T-cell (primary cell): ENCODE data around the gene PSMC3IP. TPM values are rescaled to one million over a fixed set of nuclear protein-coding genes. Genes with fewer than 3 reads are reported as not detected.

ENCODE experiments used
- ATAC-seq, 4 experiments: fragments of 200-7000 bp in 3 of 4; fragments of 150-1000 bp in 1 of 4; cut with Tn5 transposase; replicated peaks in 1 of 4; 1 replicate in 3 of 4; 2 replicates in 1 of 4; pipeline ENCODE4 v1.10.0; 2021; ENCODE audit warnings: moderate library complexity in 3 of 4, mild to moderate bottlenecking in 2 of 4, moderate number of reproducible peaks in 1 of 4
- CTCF ChIA-PET, 2 donors: fragments of 300-600 bp; sonication (Branson Sonifier 250); formaldehyde crosslinking; loops; one replicate each; lab custom pipeline; 2022; ENCODE audit warnings: antibody characterized with exemption in 2 of 2; lab: Charles Lee
- POLR2A ChIA-PET, 2 donors: fragments of 300-600 bp; sonication (Branson Sonifier 250); formaldehyde crosslinking; loops; one replicate each; lab custom pipeline; 2022; ENCODE audit warnings: antibody characterized with exemption in 2 of 2; lab: Charles Lee
- DNase-seq, 35 experiments: peaks; one replicate each; pipeline versions ENCODE4 v3.0.0 to v3.0.0-alpha.2; 2013 to 2023
- H3K27ac ChIP-seq: one replicate; pipeline ENCODE4 v1.5.1; 2013; ENCODE audit warnings: low read length
- H3K27me3 ChIP-seq, 2 experiments: replicated peaks in 1 of 2; 1 replicate in 1 of 2; 2 replicates in 1 of 2; pipeline versions ENCODE4 v1.6.1 to v1.7.0; 2013; ENCODE audit warnings: low read length in 1 of 2, mixed read lengths in 1 of 2; ENCODE audit not compliant: control insufficient read depth in 2 of 2, insufficient read depth in 2 of 2; ENCODE audit errors: extremely low read depth in 1 of 2
- H3K36me3 ChIP-seq, 2 donors: 1 replicate in 1 of 2; 2 replicates in 1 of 2; pipeline versions ENCODE4 v1.6.1 to v1.7.0; 2013; ENCODE audit warnings: low read length in 1 of 2; ENCODE audit not compliant: control insufficient read depth in 2 of 2, insufficient read depth in 1 of 2; ENCODE audit errors: extremely low read depth in 1 of 2
- H3K4me1 ChIP-seq, 2 experiments: 1 replicate in 1 of 2; 2 replicates in 1 of 2; pipeline versions ENCODE4 v1.6.1 to v1.7.0; 2013; ENCODE audit warnings: low read length in 2 of 2, mixed read lengths in 1 of 2; ENCODE audit not compliant: insufficient read depth in 2 of 2, control insufficient read depth in 1 of 2; ENCODE audit errors: extremely low read depth in 1 of 2
- H3K4me3 ChIP-seq, 2 donors: 1 replicate in 1 of 2; 2 replicates in 1 of 2; pipeline versions ENCODE4 v1.5.1 to v1.7.0; 2013; ENCODE audit warnings: mild to moderate bottlenecking in 2 of 2, low read length in 1 of 2, moderate library complexity in 1 of 2; ENCODE audit not compliant: control insufficient read depth in 1 of 2; ENCODE audit errors: extremely low read depth in 1 of 2
- H3K9me3 ChIP-seq: 2 replicates; pipeline ENCODE4 v1.7.0; 2013
- H3K27ac Mint-ChIP-seq, 2 donors: one replicate each; pipeline ENCODE4 v1.8.0; 2020 to 2021; ENCODE audit warnings: mild to moderate bottlenecking in 2 of 2, mixed read lengths in 2 of 2
- H3K27me3 Mint-ChIP-seq, 2 donors: one replicate each; pipeline ENCODE4 v1.8.0; 2021 to 2022; ENCODE audit warnings: mixed read lengths in 2 of 2
- H3K36me3 Mint-ChIP-seq: one replicate; pipeline ENCODE4 v1.8.0; 2021; ENCODE audit warnings: mixed read lengths
- H3K4me1 Mint-ChIP-seq, 3 donors: one replicate each; pipeline ENCODE4 v1.8.0; 2020 to 2022; ENCODE audit warnings: mixed read lengths in 3 of 3, mild to moderate bottlenecking in 1 of 3
- H3K4me3 Mint-ChIP-seq, 3 donors: one replicate each; pipeline ENCODE4 v1.8.0; 2020 to 2022; ENCODE audit warnings: mild to moderate bottlenecking in 3 of 3, mixed read lengths in 3 of 3, moderate library complexity in 3 of 3
- H3K9me3 Mint-ChIP-seq, 3 donors: one replicate each; pipeline ENCODE4 v1.8.0; 2020 to 2022; ENCODE audit warnings: mixed read lengths in 3 of 3
- WGBS: methylation state at CpG from one replicate; pipeline ENCODE4 v1.1.5; 2013; ENCODE audit warnings: missing lambda C conversion rate; ENCODE audit not compliant: insufficient coverage; 5-methylcytosine and 5-hydroxymethylcytosine counted together
- total RNA-seq, 35 experiments: library from RNA in 6 of 35; stranded (reverse) in 6 of 35; fragments of 120-200 nt in 1 of 35; gene quantifications; one replicate each; pipeline versions ENCODE4 v1.2.1 to v1.2.4 and lab custom pipeline; 2013 to 2026

PSMC3IP gene
- total RNA-seq, 5 donors from 2014 or later (not counting 1 experiment from before 2014, with no cell fraction given): 2.2 to 4.3 (median 3.2) TPM

GRCh38 chr17:42608305-42609181 lies 31.0 kb upstream of the PSMC3IP start:
- peak in 15 of 35 experiments; percentile 1 to 45 (median 16) for DNase-seq
- no peaks in the 10 kb centered on the region for H3K9me3 Mint-ChIP-seq
- H3K27me3 ChIP-seq: no peaks in the 10 kb centered on the region
- peaks cover 0 to 17% of the 10 kb centered on the region in 2 donors for H3K36me3 ChIP-seq
- no peaks in the 10 kb centered on the region for H3K27me3 Mint-ChIP-seq
- H3K36me3 Mint-ChIP-seq: peaks cover 29% of the 10 kb centered on the region
- no peaks in the 10 kb centered on the region for H3K9me3 ChIP-seq
- peaks cover 24 to 38% of the 10 kb centered on the region in 2 experiments for H3K4me1 ChIP-seq
- H3K4me1 Mint-ChIP-seq: peaks cover 51 to 55% (median 52%) of the 10 kb centered on the region in 3 donors
- peak overlapping the region; percentile 98 to 100 (median 99) for H3K4me3 Mint-ChIP-seq
- H3K4me3 ChIP-seq: peak overlapping the region; percentile 85 to 99
- ChIA-PET POLR2A (interaction anchor here (0.5 to 1.1 kb wide), 5 partner anchors 11 to 1702 kb away, joined by 3 to 17 read pairs (median 4); no protein-coding TSS in a partner anchor), CTCF (interaction anchor here (0.6 to 2.6 kb wide), 7 partner anchors 10 to 165 kb away, joined by 3 to 22 read pairs (median 4); partner anchors contain the start of gene PSMC3IP (in 2 of the 2))
- peak overlapping the region; percentile 77 for H3K27ac ChIP-seq
- ATAC-seq: peak; percentile 47 to 58 (median 52)
- WGBS: 0% methylated on average over 27 of the region's 30 CpGs
- H3K27ac Mint-ChIP-seq: peak overlapping the region; percentile 99 to 100

- Mint-ChIP-seq H3K9me3 (no peaks in the 10 kb centered on the region), H3K27ac (peak overlapping the region; percentile 23 to 100), H3K4me1 (peaks cover 57 to 62% (median 59%) of the 10 kb centered on the region in 3 donors), H3K36me3 (peaks cover 32% of the 10 kb centered on the region), H3K27me3 (no peaks in the 10 kb centered on the region), H3K4me3 (peak overlapping the region; percentile 98 to 100 (median 99))
- ATAC-seq (no peak), DNase-seq (no peak)
- peak overlapping the region; percentile 25 for H3K27ac ChIP-seq
- CTCF ChIA-PET: interaction anchor here (0.7 to 2.6 kb wide), 5 partner anchors 10 to 71 kb away, joined by 3 to 22 read pairs (median 7); partner anchors contain the start of gene PSMC3IP (in 2 of the 2)
- no peaks in the 10 kb centered on the region for H3K27me3 ChIP-seq
- H3K9me3 ChIP-seq: no peaks in the 10 kb centered on the region
- peak overlapping the region in 1 of 2 donors; percentile 85 for H3K4me3 ChIP-seq
- WGBS: no CpG with 5 or more reads among the region's 3 CpGs
- H3K4me1 ChIP-seq: peaks cover 24 to 38% of the 10 kb centered on the region in 2 experiments
- peaks cover 0 to 14% of the 10 kb centered on the region in 2 donors for H3K36me3 ChIP-seq
- POLR2A ChIA-PET: interaction anchor here (0.5 to 1.1 kb wide), 2 partner anchors 10 to 15 kb away, joined by 15 to 17 read pairs; no protein-coding TSS in a partner anchor
These were observed 30.2 kb upstream of the PSMC3IP start for GRCh38 chr17:42607769-42608168.

- peaks cover 29% of the 10 kb centered on the region for H3K36me3 Mint-ChIP-seq
- no peak for ATAC-seq
- Histone ChIP-seq H3K9me3 (no peaks in the 10 kb centered on the region), H3K36me3 (peaks cover 0 to 19% of the 10 kb centered on the region in 2 donors), H3K4me3 (no peak overlapping the region), H3K27me3 (no peaks in the 10 kb centered on the region), H3K27ac (no peak overlapping the region), H3K4me1 (peaks cover 24 to 41% of the 10 kb centered on the region in 2 experiments)
- H3K4me1 Mint-ChIP-seq: peaks cover 69 to 77% (median 76%) of the 10 kb centered on the region in 3 donors
- DNase-seq: no peak
- no CpG with 5 or more reads among the region's 7 CpGs for WGBS
- no peaks in the 10 kb centered on the region for H3K9me3 Mint-ChIP-seq
- POLR2A ChIA-PET: no interaction called here
- H3K27me3 Mint-ChIP-seq: no peaks in the 10 kb centered on the region
- peak overlapping the region in 1 of 3 donors; percentile 43 for H3K4me3 Mint-ChIP-seq
- CTCF ChIA-PET: no interaction called here
- no peak overlapping the region for H3K27ac Mint-ChIP-seq
These were observed 25.8 kb upstream of the PSMC3IP start for GRCh38 chr17:42603318-42603717.

GRCh38 chr17:42598905-42599304 lies 21.4 kb upstream of the PSMC3IP start:
- peak overlapping the region in 1 of 3 donors; percentile 15 for H3K4me3 Mint-ChIP-seq
- CTCF ChIA-PET: interaction anchor here in 1 of 2 donors (0.9 kb wide), 1 partner anchor 9 kb away, joined by 3 read pairs; no protein-coding TSS in a partner anchor
- POLR2A ChIA-PET: interaction anchor here in 1 of 2 donors (0.5 kb wide), 1 partner anchor 459 kb away, joined by 4 read pairs; no protein-coding TSS in a partner anchor
- no peaks in the 10 kb centered on the region for H3K27me3 Mint-ChIP-seq
- peaks cover 35 to 44% (median 41%) of the 10 kb centered on the region in 3 donors for H3K4me1 Mint-ChIP-seq
- H3K27ac Mint-ChIP-seq: peak overlapping the region in 1 of 2 donors; percentile 19
- ATAC-seq (no peak), DNase-seq (no peak)
- peaks cover 2 to 25% of the 10 kb centered on the region in 2 donors for H3K36me3 ChIP-seq
- no peaks in the 10 kb centered on the region for H3K9me3 ChIP-seq
- H3K27me3 ChIP-seq: no peaks in the 10 kb centered on the region
- peaks cover 15% of the 10 kb centered on the region for H3K36me3 Mint-ChIP-seq
- H3K27ac ChIP-seq: no peak overlapping the region
- H3K9me3 Mint-ChIP-seq: no peaks in the 10 kb centered on the region
- peaks cover 0 to 16% of the 10 kb centered on the region in 2 experiments for H3K4me1 ChIP-seq
- no CpG with 5 or more reads among the region's 2 CpGs for WGBS
- H3K4me3 ChIP-seq: no peak overlapping the region

- peaks cover 2 to 26% of the 10 kb centered on the region in 2 donors for H3K36me3 ChIP-seq
These were observed 18.9 kb upstream of the PSMC3IP start for GRCh38 chr17:42596386-42596785.

GRCh38 chr17:42591411-42591810 lies 13.9 kb upstream of the PSMC3IP start:
- H3K27me3 Mint-ChIP-seq: no peaks in the 10 kb centered on the region
- H3K4me3 Mint-ChIP-seq: no peak overlapping the region
- ATAC-seq (no peak), DNase-seq (no peak)
- 97% methylated on average over 8 of the region's 9 CpGs for WGBS
- CTCF ChIA-PET: interaction anchor here in 1 of 2 donors (2.3 kb wide), 1 partner anchor 13 kb away, joined by 8 read pairs; the partner anchor contains the start of gene PSMC3IP
- Histone ChIP-seq H3K9me3 (no peaks in the 10 kb centered on the region), H3K27ac (no peak overlapping the region), H3K36me3 (peaks cover 6 to 56% of the 10 kb centered on the region in 2 donors), H3K4me1 (no peaks in the 10 kb centered on the region), H3K27me3 (no peaks in the 10 kb centered on the region), H3K4me3 (no peak overlapping the region)
- H3K9me3 Mint-ChIP-seq: no peaks in the 10 kb centered on the region
- peaks cover 32% of the 10 kb centered on the region for H3K36me3 Mint-ChIP-seq
- POLR2A ChIA-PET: no interaction called here
- H3K4me1 Mint-ChIP-seq: peaks cover 2 to 24% (median 14%) of the 10 kb centered on the region in 3 donors
- no peak overlapping the region for H3K27ac Mint-ChIP-seq

More at GRCh38 chr17:42596386-42596785, 18.9 kb upstream of the PSMC3IP start:
- WGBS: no CpG with 5 or more reads among the region's 3 CpGs
- Histone ChIP-seq H3K27ac (no peak overlapping the region), H3K27me3 (no peaks in the 10 kb centered on the region), H3K4me1 (peaks cover 0 to 16% of the 10 kb centered on the region in 2 experiments), H3K9me3 (no peaks in the 10 kb centered on the region), H3K4me3 (no peak overlapping the region)
- H3K4me1 Mint-ChIP-seq: peaks cover 25 to 41% (median 33%) of the 10 kb centered on the region in 3 donors
- ChIA-PET POLR2A (no interaction called here), CTCF (interaction anchor here in 1 of 2 donors (0.6 kb wide), 1 partner anchor 147 kb away, joined by 4 read pairs; no protein-coding TSS in a partner anchor)
- no peaks in the 10 kb centered on the region for H3K9me3 Mint-ChIP-seq
- H3K4me3 Mint-ChIP-seq: no peak overlapping the region
- H3K27ac Mint-ChIP-seq: peak overlapping the region in 1 of 2 donors; percentile 28
- no peak for ATAC-seq
- H3K36me3 Mint-ChIP-seq: peaks cover 12% of the 10 kb centered on the region
- H3K27me3 Mint-ChIP-seq: no peaks in the 10 kb centered on the region
- DNase-seq: no peak
